ENCODE results near the gene MN1.

The MN1 gene

DNA sequence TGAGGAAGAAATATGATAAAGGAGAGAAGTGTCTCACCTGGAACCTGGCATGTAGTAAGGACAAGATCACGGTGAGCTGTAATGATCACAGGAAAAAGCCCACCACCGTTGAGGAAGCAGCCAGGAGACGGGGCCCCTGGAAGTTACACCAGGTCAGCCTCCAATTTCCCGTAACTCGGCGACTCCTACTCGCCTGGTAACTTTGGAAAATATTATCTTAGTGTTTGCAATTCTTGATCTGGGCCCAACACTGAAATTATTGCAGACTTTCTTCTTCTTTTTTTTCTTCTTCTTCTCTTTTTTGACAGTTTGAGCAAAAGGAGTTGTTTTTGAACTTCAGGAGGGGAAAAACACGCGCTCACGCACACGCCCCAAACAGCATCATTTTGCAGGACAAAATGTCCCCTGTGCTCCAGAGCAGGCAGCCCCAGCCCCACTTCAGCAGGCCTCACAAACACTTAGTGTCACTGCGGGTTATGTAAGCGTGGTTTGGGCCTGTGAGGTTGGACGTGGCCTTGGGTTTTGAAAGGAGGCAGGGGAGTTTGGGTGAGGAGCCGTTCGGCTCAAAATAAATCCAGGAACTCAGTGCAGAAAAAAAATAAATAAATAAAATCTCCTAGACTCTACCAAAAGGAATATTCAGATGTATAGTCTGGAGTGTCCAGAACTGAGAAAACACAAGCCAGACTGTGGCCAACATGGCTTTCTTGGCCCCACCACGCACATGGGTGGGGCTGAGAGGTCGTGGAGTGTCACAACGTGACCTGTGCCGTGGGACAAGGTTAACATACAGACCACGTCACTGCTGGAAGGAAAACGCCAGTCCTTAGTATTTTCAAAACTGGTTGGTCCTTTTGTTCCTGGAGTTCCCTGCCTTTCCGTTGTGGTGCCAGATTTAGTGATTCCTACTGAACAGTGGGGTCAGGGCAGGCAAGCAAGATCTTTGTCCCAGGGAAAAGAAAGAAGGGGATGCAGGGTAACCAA, 26.3 kb upstream of the MN1 start:
- DNase-seq (ENCODE audit: low spot score), result no peak

DNA sequence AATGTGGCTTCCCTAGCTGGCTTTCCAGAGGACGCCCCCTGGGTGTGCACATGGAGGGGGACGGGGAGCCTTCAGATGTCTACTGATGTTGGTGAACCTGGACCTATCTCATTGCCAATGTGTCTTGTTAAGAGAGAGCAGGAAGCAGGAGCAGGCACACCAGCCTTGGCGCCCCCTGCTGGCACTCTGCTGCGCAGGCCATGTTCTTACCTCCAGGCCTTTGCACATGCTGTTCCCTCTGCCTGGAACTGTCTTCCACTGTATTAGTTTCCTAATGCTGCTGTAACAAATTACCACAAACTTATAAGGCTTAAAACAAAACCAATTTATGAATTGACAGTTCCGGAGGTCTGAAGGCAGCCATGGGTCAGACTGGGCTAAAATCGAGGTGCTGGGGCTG, 23.6 kb upstream of the MN1 start:
- no peak for DNase-seq (ENCODE audit: low spot score)

DNA sequence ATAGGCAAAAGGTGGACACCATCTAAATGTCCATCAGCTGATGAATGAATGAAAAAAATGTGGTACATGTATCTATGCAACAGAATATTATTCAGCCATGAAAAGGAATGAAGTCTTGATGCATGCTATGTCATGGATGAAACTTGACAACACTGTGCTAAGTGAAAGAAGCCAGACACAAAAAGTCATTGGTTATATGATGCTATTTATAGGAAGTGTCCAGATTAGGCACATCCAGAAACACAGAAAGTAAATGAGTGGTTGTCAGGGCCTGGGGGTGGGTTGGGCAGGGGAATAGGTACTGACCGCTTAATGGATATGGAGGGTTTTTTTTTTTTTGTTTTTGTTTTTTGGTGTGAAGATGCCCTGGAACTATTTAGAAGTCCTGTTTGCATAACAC, 21.7 kb upstream of the MN1 start:
- DNase-seq (ENCODE audit: low spot score), result no peak

DNA sequence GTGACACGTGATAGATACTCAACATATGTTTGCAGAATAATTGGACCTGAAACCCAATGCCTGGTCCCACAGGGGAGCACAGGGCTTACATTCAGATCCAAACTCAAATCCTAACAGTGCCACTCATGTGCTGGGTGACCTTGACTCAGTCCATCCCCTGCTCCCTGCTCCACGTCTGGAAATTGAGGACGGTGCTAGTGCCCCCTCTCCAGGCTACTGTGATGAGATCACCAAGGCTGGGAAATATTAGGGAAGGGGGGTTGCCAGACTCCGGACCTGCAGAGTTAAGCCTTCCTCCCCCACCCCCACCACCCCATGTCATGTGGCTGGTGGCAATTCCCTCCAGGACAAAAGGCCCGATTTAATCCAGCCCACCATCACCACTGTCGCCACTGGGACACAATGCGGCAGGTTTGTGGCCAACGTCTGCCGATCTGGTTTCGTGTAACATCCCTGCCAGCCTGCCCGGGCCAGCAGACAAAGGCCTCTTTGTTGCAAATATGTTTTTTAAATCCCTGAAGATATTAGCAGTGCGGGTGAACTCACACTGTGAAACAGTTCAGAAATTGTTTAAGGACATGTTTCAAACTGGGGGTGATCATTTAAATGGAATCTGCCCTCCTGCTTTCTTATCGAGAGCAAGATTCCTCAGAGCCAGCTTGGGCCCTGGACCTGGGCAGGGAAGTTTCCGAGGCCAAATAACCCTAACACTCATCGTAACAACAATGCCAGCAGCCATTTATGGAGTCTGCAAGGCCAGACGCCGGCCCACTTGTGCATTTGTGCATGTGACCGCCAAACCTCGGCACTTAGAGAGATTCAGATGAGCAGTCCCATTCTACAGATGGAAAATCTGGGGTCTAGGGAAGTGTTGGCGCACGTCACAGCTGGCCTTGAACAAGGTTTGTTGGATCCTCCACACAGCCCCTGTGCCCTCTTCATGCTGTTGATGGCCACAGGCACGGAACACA, 19.6 kb upstream of the MN1 start:
- DNase-seq (ENCODE audit: low spot score), result no peak

DNA sequence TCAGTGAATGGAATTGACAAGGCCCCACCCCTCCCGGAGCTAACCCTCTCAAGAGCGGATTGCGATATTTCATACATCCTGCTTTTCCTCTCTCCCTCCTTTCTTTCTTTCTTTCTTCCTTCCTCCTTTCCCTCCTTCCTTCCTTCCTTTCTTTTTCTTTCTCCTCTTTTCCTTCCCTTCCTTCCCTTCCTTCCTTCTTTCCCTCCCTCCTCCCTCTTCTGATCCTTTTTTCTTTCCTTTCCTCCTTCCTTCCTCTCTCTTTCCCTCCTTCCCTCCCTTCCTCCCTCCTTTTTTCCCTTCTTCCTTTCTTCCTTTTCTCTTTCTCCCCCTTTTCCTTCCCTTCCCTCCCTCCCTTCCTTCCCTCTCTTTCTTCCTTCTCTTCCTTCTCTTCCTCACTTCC, 15.0 kb upstream of the MN1 start:
- DNase-seq (ENCODE audit: low spot score), result no peak

DNA sequence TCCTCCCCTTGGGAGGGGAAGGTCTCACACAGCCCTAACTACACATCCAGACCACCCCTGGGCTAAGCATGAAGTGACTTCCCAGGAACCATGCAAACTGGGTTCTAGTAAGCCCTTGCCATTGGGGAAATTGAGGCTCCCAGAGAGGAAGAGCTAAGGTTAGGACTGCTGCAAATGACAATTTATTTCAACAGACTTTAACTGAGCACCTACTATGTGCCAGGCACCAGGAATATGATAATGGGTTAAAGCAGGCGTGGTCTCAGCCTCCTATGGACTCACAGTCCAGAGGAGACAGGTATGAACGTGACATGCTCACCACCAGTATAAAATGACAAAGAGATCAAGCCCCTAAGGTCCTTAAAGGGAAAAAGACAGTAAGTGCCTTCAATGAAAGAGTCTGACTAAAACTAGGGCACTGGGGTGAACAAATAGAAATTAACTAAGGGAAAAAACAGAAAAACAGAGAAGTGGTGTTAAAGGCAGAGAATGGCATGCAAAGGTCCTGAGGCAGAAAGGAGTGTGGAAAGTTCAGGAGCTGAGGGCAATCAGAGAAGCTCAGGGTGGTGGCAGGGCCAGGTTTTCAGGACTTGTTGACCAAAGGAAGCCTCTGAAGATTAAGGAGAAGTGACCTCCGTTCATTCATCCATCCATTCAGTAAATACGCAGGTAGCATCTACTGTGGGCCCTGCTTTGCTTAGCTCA, 14.4 kb upstream of the MN1 start:
- DNase-seq (ENCODE audit: low spot score), result no peak

DNA sequence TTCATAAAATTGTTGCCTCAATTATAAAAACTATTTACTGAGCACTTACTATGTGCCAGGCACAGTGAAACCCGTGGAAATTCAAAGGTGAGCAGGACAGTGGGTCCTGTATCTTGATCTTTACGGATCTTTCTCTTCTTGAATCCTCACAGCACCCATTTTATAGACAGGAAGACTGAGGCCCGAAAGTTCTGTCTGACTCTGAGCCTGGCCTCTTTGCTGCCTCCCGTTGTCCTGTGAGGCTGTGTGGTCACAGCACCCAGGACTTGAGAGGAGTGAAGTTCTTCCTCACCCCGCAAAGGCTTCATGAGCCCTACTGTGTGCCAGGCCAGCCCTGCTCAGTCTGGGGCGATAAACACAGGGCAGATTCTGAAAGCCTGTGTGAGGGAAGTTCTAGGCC, 13.4 kb upstream of the MN1 start:
- DNase-seq (ENCODE audit: low spot score), result no peak

DNA sequence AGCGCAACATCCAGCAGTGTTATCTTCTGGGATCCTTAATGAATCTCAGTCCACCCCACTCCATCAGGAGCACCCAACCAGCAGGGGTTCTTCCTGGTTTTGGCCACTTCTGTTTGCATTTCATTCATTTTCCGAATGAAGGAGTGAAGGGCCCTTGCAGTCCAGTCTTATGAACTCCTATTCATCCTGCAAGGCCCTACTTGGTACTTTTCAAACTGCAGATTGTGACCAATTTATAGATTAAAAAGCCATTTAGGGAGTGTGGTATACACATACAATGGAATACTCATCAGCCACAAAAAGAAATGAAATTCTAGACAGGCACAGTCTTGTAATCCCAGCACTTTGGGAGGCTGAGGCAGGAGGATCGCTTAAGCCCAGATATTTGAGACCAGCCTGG, 10.2 kb upstream of the MN1 start:
- DNase-seq (ENCODE audit: low spot score), result no peak

DNA sequence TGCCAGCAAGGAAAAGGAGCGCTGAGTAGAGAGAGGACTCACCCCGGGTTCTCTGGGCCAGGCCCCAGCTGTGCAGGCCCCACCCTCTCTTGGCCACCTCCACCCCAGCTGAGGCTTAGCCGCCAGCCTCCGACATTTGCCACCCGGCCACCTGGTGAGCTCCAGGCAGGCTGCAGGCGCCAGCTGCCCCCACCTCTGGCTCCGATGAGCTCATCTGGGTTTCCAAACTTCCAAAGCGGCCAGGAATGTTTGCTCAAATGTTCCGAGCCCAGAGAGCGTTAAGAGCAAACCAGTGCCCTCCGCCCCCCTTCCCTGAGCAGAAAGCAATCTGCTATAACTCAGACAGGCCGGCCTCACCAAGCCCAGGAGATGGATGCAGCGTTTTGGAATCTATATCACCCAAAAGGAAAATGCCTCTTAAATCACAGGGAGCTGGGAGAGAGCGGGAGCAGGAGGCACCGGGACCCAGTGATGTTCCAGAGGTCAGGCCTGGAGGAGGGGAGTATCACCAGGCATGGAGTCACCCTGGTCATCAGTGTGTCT, 9.1 kb upstream of the MN1 start:
- peak; percentile 38 for DNase-seq (ENCODE audit: low spot score)

DNA sequence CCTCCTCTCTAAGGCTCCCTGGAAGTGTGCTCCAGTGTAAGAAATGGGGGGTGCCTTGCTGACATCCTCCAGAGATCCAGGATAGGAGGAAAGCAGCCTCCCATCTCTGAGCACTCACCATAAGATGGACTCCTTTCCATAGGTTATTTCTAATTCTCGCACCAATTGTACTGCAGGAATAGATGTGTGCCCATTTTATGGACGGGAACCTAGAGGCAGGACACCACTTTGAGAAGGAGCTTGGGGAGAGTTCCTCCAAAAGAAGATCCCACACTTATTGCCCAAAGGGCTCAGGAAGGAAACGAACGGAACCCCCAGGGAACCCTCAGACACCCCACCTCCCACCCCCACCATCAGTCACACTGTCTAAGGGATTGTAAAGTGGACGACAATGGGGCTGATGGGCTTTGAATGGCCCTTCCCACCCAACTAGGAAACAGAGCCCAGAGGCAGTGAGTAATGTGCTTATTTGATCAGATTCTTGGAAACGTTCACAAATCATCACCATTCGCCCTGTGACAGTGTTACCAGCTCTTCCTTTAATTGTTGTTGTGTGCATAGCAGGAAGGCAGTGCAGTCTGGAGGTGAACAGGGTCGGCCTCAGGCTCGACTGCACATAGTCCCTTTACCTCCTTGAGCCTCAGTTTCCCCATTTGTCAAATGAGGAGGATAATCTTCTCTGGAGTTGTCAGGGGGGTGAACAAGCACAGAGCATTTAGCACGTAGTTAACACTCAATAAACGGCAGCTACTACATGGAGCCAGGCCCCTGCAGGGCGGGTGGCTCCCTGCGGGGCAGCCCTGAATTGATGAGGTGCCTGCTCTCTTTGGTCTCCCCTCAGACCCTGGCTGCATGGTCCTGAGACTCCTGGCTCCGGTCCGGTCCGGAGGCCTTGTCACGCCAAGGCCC, 8.4 kb upstream of the MN1 start:
- no peak for DNase-seq (ENCODE audit: low spot score)

DNA sequence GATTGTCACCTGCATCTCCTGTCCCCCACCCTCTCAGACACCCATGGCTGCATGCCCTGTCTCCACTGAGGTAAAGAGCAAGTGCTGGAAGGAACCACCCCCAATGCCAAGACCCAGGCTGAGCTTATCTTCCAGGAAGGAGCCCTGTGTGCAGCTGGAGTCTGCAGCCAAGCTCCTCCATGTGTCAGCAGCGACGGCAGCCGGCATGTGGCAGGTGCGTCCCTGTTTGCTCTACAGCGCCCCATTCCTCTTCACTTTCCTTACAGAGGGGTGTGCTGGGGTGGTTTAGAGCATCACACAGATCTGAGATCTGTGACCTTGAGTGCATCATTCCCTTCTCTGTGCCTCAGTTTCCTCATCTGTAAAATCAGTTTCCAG, 7.7 kb upstream of the MN1 start:
- DNase-seq (ENCODE audit: low spot score), result no peak

DNA sequence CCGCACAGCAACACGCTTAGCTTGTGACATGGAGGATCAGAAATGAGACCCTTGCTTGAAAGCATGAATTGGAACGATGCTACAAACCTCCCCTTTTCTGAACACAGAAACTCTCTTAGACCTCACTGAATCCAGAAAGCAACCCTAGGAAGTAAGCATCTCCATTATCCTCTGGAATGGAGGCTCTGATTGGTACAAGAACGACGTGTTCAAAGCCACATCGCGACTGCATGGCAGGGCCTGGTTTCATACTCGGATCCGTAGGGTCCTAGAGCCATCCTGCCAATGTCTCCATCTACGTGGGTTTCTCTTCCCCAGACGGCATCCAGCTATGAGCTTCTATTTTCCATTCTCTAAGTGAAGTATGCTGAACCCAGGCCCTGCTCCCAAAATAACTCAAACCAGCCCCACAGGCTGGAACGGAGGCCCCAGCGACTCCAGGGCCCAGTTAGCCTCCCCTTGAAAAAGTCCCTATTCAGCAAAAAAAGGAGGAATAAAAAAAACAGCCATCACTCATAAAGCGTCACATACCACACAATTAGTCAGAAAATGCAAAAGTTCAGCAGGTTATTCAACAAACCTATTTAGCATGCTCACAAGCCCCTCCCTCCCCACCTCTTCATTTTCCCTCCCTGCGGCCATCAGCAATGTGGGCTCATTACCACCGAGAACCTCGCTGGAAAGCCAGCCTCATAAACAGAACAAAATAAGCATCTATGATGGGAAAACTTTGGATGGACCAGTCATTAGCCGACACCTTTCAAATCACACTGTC, 7.1 kb upstream of the MN1 start:
- no peak for DNase-seq (ENCODE audit: low spot score)

DNA sequence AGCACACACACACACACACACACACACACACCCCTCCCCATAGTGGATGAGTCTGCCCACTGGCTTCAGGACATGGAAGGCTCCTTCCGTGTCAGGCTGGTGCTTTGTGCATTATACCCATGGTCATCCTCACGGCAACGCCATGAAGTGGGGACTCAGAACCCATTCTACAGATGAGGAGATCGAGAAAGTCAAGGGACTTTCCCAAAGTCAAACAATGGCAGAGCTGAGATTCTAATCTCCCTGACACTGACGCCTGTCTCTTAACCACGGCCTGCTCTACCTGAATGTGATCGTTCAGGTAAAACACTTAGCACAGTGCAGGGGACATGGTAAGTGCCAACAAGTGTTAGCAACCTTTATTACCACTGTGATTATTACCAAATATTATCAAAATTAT, 4.3 kb upstream of the MN1 start:
- no peak for DNase-seq (ENCODE audit: low spot score)

DNA sequence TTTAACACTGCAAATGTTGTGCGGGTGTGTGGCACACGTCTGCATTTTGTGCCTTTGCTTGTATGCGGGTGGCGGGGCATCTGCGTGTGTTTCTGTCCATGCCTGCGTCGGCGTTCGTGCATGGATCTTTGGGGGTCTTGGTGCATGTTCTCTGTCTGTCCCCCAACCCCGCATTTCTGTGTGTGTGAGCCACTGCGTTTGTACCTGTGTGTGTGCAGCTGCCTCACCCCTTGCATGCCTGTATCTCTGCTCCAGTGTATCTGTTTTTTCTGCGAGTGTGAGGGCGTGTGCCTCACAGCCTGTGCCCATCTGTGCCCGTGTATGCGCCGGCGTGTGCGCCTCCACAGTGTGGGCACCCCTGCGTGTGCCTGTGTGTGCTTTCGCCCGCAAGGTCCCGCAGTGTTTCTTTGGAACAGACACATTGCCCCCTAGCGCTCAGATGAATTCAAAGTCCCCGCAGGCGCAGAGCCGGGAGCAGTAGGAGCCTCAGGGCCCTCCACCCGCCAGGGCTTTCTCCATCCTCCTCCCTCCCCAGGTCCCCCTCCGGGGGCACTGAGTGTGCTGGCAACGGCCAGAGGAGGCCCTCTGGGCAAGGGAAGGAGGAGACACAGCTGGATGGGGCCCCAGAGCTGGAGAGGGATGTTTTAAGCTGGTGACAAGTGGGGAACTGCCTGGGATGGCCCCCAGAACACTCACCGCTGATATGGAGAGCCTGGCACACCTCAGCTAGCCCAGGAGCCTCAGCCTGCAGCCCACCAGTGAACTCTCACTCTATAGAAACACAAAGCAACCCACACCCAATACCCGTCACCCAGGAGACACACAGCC, 3.1 kb upstream of the MN1 start:
- peak; percentile 86 for DNase-seq (ENCODE audit: low spot score)

DNA sequence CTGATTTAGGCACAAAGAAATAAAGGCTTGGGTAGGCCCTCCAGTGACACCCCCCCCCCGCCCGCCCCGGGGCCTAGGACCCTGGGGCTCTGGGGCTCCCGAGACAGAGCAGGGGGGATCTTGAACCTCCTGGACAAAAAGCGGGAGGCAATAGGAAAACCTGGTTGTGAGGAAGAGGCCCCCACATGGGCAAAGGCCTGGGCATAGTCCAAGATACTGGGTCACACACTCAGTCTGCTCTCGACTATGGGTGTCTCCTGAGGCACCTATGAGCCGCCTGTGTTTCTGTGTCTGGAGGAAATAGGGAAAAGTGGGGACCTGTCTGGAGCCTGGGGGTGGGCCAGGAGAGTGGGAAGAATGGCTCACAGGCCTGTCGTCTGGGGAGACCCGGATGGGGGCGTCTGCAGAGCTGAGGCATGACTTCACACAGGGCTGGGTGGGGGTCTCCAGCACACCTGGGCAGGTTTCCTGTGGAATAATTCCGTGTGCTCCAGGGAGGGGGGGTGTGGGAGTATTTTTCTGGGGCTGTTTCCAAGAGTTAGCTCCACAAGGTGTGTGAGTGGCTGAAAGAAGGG, 2.4 kb upstream of the MN1 start:
- no peak for DNase-seq (ENCODE audit: low spot score)

DNA sequence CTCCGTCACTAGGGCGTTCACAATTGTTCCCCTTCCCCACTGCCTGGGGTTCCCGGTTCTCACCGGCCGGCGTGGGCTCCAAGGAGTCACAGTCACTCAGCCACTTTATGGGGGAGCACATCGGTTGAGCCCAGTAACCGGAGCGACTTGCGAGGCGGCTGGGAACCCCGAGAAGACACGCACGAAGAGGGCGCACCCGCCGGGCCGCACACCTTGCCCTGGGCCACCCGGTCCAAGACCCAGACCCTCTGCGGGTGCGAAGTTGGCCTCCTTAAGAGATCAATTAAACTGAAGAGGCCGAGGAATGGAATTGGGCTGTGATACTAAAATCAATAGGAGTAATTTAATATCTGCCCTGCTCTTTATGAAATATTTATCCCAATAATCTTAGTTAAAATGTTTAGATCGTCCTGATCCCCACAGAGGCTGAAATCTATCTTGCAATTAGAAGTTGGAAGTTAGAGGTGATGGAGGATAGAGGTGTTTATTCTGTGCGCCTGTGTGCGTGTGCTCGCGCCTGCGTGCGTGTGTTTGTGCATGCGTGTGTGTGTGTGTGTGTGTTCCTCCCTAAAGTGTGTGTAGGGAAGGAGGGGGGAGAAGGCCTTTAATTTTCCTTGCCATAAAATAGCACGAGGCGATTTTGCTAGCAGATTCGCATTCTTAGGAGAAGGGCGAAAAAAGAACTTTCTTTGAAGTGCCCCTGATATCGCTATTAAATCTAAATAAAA, 954 bp upstream of the MN1 start:
- DNase-seq (ENCODE audit: low spot score), result no peak

DNA sequence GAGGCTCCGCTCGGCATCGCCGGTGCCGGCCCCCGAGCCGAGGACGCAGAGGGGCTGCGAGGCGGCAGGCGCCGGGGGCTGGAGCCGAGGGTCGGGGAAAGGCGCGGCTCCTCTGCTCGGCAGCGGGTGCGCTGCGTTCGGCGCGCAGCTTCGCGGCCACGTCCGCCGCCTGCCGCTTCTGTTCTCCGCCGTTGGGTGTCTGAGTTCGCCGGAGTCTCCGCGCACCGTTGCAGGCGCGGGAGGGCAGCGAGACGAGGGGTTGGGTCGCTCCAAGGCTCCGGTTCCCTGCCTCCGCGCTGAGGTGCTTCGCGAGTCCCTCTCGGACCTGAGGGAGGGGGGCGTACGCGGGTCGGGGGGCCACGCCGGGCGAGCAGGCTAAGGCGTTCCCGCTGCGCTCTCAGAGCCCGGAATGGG, 347 bp downstream of the MN1 start:
- DNase-seq (ENCODE audit: low spot score), result peak; percentile 47
